Measurements from ENCODE around the gene NBPF3.

The NBPF3 gene

GRCh38 chr1:21520899-21521716 is 81.2 kb downstream of the NBPF3 start:
- DNase-seq = peak; percentile 60

GRCh38 chr1:21521717-21522060 is 81.8 kb downstream of the NBPF3 start:
- no peak for DNase-seq

- DNase-seq = no peak
These were observed 82.6 kb downstream of the NBPF3 start for GRCh38 chr1:21522525-21523038.

- no peak for DNase-seq
These were observed 83.4 kb downstream of the NBPF3 start for GRCh38 chr1:21523297-21523813.

GRCh38 chr1:21524220-21524619 is 84.3 kb downstream of the NBPF3 start:
- DNase-seq = no peak

GRCh38 chr1:21524686-21525339 is 84.9 kb downstream of the NBPF3 start:
- peak; percentile 52 for DNase-seq

- DNase-seq = no peak
These were observed 85.4 kb downstream of the NBPF3 start for GRCh38 chr1:21525340-21525717.

GRCh38 chr1:21526441-21526840 is 86.5 kb downstream of the NBPF3 start:
- no peak for DNase-seq

- no peak for DNase-seq
These were observed 90.6 kb downstream of the NBPF3 start for GRCh38 chr1:21530368-21531016.

GRCh38 chr1:21531241-21531640 is 91.3 kb downstream of the NBPF3 start:
- DNase-seq = no peak

- DNase-seq = no peak
These were observed 92.6 kb downstream of the NBPF3 start for GRCh38 chr1:21532496-21532895.

GRCh38 chr1:21532992-21533534 is 93.1 kb downstream of the NBPF3 start:
- no peak for DNase-seq

- DNase-seq = no peak
These were observed 94.2 kb downstream of the NBPF3 start for GRCh38 chr1:21534146-21534545.
